Thyroid gland (tissue), 4 donors: Measurements from ENCODE around the gene FIBCD1.

Source experiments
- POLR2A ChIP-seq, 2 donors: fragments of 450-650 bp; IDR thresholded peaks; one replicate each; pipeline ENCODE4 v1.6.1; 2017; ENCODE audit warnings: antibody characterized with exemption in 2 of 2, mild to moderate bottlenecking in 2 of 2, moderate library complexity in 1 of 2
- TF ChIP-seq, protein P1 (sequence below), 6 experiments: fragments of 200-600 bp in 3 of 6; fragments of 450-650 bp in 3 of 6; sonication (generic) in 3 of 6; IDR thresholded peaks; one replicate each; pipeline ENCODE4 v1.5.1; 2016 to 2019; ENCODE audit warnings: antibody characterized with exemption in 6 of 6, mild to moderate bottlenecking in 2 of 6, inconsistent platforms in 1 of 6, moderate library complexity in 1 of 6

DNA sequence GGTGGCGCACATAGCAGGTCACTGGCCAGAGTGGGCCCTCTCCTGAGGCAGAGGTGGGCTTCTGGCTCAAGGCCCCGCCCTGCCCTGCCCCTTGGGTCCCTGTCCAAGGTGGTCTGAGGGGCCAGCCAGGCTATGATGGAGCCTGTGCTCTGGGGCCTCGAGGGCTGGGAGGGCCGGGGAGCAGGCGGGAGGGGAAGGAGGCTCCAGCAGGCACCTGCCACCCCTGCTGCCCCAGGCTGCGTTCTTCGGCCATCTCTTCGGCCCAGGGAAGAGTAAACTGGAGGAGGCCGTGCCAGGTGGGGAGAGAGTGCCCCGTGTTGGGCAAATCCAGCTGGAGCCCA lies 14.6 kb downstream of the FIBCD1 start:
- TF ChIP-seq, protein P1, sequence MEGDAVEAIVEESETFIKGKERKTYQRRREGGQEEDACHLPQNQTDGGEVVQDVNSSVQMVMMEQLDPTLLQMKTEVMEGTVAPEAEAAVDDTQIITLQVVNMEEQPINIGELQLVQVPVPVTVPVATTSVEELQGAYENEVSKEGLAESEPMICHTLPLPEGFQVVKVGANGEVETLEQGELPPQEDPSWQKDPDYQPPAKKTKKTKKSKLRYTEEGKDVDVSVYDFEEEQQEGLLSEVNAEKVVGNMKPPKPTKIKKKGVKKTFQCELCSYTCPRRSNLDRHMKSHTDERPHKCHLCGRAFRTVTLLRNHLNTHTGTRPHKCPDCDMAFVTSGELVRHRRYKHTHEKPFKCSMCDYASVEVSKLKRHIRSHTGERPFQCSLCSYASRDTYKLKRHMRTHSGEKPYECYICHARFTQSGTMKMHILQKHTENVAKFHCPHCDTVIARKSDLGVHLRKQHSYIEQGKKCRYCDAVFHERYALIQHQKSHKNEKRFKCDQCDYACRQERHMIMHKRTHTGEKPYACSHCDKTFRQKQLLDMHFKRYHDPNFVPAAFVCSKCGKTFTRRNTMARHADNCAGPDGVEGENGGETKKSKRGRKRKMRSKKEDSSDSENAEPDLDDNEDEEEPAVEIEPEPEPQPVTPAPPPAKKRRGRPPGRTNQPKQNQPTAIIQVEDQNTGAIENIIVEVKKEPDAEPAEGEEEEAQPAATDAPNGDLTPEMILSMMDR (IDR thresholded peaks at IDR 0.05) = no peak
- no peak for TF ChIP-seq POLR2A (IDR thresholded peaks at IDR 0.05)
